Esophagus muscularis mucosa (tissue), 4 donors: ENCODE measurements around the gene ERO1B.

Experiments used
- CTCF ChIP-seq, 3 experiments: fragments of 200-600 bp in 2 of 3; fragments of 450-650 bp in 1 of 3; sonication (generic) in 2 of 3; IDR thresholded peaks; one replicate each; pipeline ENCODE4 v1.5.1; 2017 to 2019; ENCODE audit warnings: antibody characterized with exemption in 3 of 3, mild to moderate bottlenecking in 2 of 3, moderate library complexity in 1 of 3
- EP300 ChIP-seq: sonication (generic); formaldehyde crosslinking; IDR thresholded peaks from one replicate; pipeline ENCODE4 v1.6.1; 2017; ENCODE audit warnings: antibody characterized with exemption
- POLR2A ChIP-seq: fragments of 450-650 bp; IDR thresholded peaks from one replicate; pipeline ENCODE4 v1.6.1; 2017; ENCODE audit warnings: antibody characterized with exemption, moderate library complexity, mild to moderate bottlenecking, low read depth
- POLR2AphosphoS5 ChIP-seq, 2 donors: sonication (generic); formaldehyde crosslinking; IDR thresholded peaks; one replicate each; pipeline ENCODE4 v1.6.1; 2017; ENCODE audit warnings: antibody characterized with exemption in 2 of 2

DNA sequence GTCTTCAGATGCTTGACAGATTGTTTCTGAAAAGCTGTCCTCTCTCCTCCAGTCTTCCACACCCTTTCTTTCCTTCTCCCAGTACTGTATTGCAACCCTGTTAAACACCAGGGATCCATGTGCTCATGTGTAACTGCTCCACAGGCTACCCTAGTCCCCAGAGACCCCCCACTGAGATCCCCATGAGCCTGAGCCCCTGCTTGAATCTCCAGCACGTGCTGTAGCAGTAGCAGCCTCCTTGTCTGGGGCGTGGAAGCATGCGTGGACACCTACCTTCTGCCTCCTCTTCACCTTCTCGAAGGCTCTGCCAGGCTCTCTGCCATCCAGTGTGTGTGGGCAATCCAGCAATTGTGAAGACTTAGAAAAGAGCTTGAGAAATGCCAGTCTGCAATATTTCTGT, 114.2 kb downstream of the ERO1B start:
- no peak for TF ChIP-seq POLR2A
- TF ChIP-seq CTCF (IDR thresholded peaks at IDR 0.05), result no peak
- no peak for TF ChIP-seq POLR2AphosphoS5 (IDR thresholded peaks at IDR 0.05)
- no peak for TF ChIP-seq EP300
